ENCODE measurements around the gene GSTA2. TPM values are rescaled to one million over a fixed set of nuclear protein-coding genes. Genes with fewer than 3 reads are reported as not detected.
A peak's percentile ranks its signal among the peaks of the same experiment; 100 is the strongest.
"Not testable (repeated sequence)": the region's sequence is repeated elsewhere in the genome, so short reads cannot be mapped to it uniquely, and the experiment has no call there.

GSTA2 gene
- not detected for total RNA-seq
- long read RNA-seq = 0 reads

GRCh38 chr6:52763322-52763916 lies at the start of gene GSTA2:
TSS of gene GSTA2 (minus strand) at chr6:52763475. CDS start at chr6:52757947, 5,528 bp downstream.
- intact Hi-C loops (cut with DNase I, micrococcal nuclease); DNase-seq: not testable (repeated sequence)
- ATAC-seq = peak; percentile 63

GRCh38 chr6:52809777-52810176 lies 46.5 kb upstream of the GSTA2 start:
- ATAC-seq, DNase-seq: not testable (repeated sequence)

GRCh38 chr6:52808660-52809059 lies 45.4 kb upstream of the GSTA2 start:
- intact Hi-C loops (cut with DNase I, micrococcal nuclease) = no loop called here
- no peak for ATAC-seq
- no peak for DNase-seq

More at GRCh38 chr6:52809777-52810176, 46.5 kb upstream of the GSTA2 start:
- intact Hi-C loops (cut with DNase I, micrococcal nuclease) = not testable (repeated sequence)

GRCh38 chr6:52803668-52804255 lies 40.5 kb upstream of the GSTA2 start, which contains the start of gene GSTA1:
TSS of gene GSTA1 (minus strand) at chr6:52803816. CDS start at chr6:52799267, 4,549 bp downstream.
- DNase-seq = not testable (repeated sequence)
- peak; percentile 83 for ATAC-seq

GRCh38 chr6:52802806-52803205 lies 39.5 kb upstream of the GSTA2 start:
- DNase-seq (no peak), ATAC-seq (no peak)
- intact Hi-C loops (cut with DNase I, micrococcal nuclease) = no loop called here

More at GRCh38 chr6:52803668-52804255, 40.5 kb upstream of the GSTA2 start, which contains the start of gene GSTA1:
- intact Hi-C loops (cut with DNase I, micrococcal nuclease) = not testable (repeated sequence)

DNA sequence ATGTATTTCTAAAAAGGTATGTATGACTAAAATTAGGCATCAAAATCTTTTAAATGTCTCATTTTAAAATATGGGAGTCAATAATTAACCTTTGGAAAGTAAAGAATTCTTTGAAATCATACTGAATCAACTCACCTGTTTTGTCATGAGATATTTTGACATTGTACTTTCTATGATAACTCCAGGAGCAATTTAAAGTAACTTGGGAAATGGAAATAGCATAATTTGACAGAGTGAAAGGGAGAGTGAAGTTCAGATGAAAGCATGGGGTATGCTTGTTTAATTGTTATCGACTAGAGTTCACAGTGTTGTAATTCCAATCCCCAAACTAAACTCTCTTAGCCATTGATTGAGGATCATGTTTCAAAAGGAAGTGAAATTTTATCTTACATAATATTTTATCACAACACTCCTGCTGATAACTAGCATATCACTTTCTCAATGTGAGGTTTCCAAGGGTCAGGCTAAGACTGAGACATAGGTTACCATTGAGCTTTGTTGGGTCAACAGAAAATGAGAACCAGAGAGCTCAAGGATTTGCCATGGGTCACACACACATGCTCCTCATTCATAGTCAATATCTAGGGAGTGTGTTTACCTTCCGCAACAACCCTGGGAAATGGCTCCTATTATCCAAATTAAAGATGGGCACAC lies 38.0 kb upstream of the GSTA2 start:
- no peak for DNase-seq
- ATAC-seq = no peak
- intact Hi-C loops (cut with DNase I, micrococcal nuclease) = no loop called here

- ATAC-seq; intact Hi-C loops (cut with DNase I, micrococcal nuclease); DNase-seq: not testable (repeated sequence)
Observed at GRCh38 chr6:52799272-52799671, 36.0 kb upstream of the GSTA2 start.

DNA sequence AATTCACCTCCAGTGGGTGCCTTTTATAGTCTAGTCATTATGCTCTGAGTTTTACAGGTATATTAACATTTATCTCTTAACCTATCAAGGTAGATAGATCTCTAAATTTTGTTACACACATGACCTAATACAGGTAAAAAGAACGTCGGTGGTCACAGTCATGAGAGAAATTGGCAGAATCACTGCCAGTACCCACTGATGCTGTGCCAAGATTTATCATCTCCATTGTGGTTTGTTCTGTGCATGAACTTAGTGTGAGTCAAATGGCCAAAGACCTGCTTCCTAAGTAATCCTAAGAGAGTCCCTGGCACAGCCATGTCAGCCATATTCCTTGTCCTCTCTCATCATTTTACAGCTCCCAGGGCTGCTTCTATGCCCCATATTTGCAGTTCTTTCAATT lies 31.1 kb upstream of the GSTA2 start:
- intact Hi-C loops (cut with DNase I, micrococcal nuclease); DNase-seq; ATAC-seq: not testable (repeated sequence)

- intact Hi-C loops (cut with DNase I, micrococcal nuclease) = no loop called here
- no peak for ATAC-seq
- no peak for DNase-seq
Observed at GRCh38 chr6:52790861-52791260, 27.6 kb upstream of the GSTA2 start.

DNA sequence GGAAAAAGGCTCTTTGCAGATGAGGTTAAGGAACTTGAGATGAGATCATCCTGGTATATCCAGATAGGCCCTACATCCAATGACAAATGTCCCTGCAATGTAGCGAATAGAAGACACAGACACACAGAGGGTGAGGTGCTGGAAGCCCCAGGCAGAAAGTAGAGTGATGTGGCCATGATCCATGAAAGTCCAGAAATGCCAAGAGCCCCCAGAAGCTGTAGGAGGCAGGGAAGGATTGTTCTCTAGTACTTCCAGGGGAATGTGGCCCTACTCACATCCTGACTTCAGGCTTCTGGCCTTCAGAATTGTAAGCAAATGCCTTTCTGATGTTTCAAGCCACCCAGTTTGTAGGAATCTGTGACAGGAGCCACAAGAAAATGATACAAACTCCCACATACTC lies 26.4 kb upstream of the GSTA2 start:
- ATAC-seq; DNase-seq; intact Hi-C loops (cut with DNase I, micrococcal nuclease): not testable (repeated sequence)

DNA sequence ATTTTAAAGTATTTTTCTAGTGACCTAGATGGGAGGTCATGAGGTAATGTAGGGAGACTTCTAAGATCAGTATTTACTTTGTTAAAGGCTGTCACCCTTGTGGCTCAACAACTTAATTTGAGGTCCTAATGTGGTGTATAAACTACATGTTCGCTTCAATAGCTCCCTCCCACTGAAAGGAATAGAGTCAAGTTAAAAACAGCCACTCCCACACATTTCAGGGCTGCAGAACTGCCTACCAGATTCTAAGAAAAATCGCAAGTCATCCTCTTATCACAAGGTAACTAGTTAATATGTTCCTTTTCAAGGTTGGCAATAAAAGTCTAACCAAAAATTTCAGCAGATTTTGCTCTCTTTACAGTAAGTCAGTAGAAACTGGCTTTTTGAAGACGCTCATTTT lies 25.2 kb upstream of the GSTA2 start:
- no peak for DNase-seq
- peak; percentile 52 for ATAC-seq
- intact Hi-C loops (cut with DNase I, micrococcal nuclease) = no loop called here

GRCh38 chr6:52787917-52788316 lies 24.6 kb upstream of the GSTA2 start:
- intact Hi-C loops (cut with DNase I, micrococcal nuclease) = no loop called here
- no peak for DNase-seq
- ATAC-seq = peak; percentile 58

- intact Hi-C loops (cut with DNase I, micrococcal nuclease) = no loop called here
- ATAC-seq (no peak), DNase-seq (no peak)
Observed at GRCh38 chr6:52786249-52786956, 23.1 kb upstream of the GSTA2 start.

DNA sequence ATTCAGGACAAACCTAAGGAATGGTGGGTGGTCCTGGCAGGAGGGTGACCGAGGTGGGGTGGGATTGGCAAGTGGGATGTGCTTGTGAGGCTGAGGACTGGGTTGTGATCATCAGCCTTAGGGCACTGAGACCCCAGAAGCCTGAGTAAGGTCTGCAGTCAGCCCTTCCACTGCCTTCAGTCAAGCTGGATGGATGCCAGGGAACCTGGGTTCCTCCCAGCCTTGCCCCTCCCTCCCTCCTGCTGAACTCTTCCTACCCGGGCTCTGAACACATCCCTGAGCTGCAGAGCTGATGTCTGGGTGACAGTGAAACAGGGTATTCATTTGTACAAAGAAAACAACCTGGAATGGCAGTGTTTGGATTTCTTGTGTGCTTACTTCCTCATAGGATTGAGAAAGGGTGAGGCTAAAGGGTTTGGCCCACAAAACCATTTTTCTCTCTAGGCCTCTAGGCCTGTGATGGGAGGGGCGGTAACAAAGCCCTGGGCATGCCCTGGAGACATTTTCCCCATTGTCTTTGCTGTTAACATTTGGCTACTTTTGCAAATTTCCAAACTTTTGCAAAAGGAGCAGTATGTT lies 19.5 kb upstream of the GSTA2 start:
- peak; percentile 94 for ATAC-seq
- peak; percentile 61 for DNase-seq
- intact Hi-C loops (cut with DNase I, micrococcal nuclease) = not testable (repeated sequence)

DNA sequence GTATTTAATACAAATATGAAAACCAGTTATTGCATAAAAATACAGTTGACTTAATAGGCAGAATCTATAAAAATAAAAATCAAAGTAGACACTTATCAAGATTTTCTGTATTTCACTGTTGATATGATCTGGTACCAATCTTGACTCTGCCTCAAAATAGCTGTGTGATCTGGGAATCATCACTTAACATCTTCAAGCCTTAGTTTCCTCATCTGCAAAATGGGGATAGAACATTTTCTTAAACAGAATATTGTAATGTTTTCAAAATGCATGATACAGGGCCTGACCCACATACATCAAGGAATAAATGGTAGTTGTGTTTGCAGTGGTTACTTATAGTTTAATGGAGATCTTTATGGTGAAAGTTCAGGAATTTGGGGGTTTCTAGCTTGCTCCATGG lies 18.9 kb upstream of the GSTA2 start:
- DNase-seq; intact Hi-C loops (cut with DNase I, micrococcal nuclease); ATAC-seq: not testable (repeated sequence)

- DNase-seq = no peak
- intact Hi-C loops (cut with DNase I, micrococcal nuclease) = no loop called here
- no peak for ATAC-seq
Observed at GRCh38 chr6:52779237-52779636, 16.0 kb upstream of the GSTA2 start.

GRCh38 chr6:52776711-52777351 lies 13.6 kb upstream of the GSTA2 start:
- ATAC-seq; intact Hi-C loops (cut with DNase I, micrococcal nuclease); DNase-seq: not testable (repeated sequence)

GRCh38 chr6:52769399-52769798 lies 6.1 kb upstream of the GSTA2 start:
- DNase-seq; intact Hi-C loops (cut with DNase I, micrococcal nuclease); ATAC-seq: not testable (repeated sequence)

Data from left colon (tissue), 2 donors.